HG03060 (cell line): ENCODE measurements around the gene MED10.
"Not testable (repeated sequence)": the region's sequence is repeated elsewhere in the genome, so short reads cannot be mapped to it uniquely, and the experiment has no call there.

Source experiments
- ATAC-seq: cut with Tn5 transposase; IDR thresholded peaks from one replicate; pipeline ENCODE4 v1.9.1; 2021; ENCODE audit warnings: low read depth, moderate number of reproducible peaks; ENCODE audit not compliant: unreplicated experiment

Gene MED10

DNA sequence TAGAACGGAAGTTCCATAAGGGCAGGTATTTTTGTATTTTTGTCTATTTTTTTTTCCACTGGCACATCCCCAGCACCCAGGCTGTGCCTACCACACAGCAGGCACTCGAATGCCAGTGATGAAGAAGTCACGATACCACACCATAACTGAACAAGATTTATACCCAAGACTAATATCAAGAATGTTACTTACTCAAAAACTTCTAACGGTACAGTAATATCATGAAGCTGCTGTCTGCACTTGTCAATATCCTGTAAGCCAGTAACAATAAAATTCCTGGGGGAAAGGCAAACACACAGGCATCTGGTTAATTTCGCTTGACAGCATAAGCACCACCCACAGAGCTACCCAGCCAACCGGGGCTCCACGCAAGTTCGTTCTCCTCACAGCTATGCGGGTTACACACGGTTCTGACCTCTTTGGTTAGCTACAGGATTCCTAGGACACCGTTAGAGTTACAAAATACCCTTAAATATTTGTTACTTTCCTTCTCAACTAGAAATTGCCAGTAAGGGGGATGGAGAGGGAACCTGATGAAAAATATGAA, 1.3 kb downstream of the MED10 start:
- ATAC-seq, result no peak

DNA sequence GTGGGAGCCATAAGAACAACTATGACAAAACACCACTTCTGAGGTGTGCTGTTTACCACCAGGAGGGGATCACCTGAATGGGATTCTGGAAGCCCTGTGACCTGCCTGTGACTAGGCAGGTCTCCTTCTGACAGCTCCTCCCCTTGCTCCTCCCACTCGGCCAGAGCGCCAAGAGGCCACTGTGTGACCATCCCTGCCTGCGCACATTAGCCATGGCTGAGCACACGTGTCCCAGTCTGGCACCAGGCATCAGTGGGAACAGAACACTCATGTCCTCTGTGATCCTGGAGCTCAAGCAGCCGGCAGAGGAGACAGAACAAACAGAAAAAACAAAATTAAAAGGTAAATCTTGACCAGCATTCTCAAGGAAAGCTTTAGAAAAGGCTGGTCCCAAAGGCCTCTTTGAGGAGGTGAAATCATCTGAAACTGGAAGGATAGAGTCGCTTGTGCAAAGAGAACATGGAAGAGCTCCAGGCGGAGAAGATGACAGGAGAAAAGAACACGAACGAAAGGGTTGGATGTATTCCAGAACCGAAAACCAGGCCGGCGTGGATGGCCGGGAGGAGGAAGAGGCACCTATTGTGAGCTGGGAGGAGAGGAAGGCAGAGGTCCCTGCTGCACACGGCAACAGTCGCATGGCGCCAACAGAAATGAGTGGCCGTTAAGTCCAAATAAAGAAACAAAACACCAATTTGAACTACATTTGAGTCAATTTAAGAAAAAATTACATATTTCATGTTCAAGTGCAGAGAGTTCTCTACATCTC, 5.1 kb downstream of the MED10 start:
- no peak for ATAC-seq

DNA sequence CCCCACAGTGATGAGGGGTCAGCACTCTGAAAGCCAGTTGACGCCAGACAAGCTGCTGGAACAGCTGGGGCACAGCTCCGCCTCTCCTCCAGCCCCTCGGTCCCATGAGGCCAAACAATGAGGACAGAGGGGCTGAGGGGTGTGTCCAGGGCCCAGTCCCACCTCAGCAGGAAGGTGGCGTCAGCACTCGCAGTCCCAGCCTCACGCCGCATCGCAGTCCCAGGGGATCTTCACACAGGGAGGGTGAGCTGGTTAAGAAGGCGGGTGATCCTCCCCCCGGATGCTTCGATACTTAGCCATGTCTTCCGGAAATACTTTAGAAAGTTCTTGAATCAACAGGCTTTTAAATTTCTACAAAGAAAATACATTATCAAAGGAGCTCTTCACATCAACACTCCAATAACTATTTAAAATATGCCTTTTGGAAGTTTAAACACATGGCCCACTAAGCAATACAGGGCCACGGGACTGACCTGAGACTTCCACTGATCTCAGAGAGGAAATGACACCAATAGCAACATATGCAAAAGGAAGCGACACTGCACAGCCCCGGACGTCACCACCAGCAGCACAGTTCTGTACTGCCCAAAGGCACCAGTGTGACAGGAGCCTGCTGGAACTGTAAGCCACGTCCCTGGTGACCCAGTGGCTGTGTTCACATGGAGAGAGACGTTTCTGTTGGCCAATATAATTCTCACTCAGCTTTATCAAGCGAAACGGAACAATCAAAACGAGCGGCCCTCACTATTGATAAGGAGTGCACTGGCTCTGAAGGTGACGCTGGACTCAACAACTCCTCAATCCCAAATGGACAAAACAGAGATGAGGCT, 5.9 kb downstream of the MED10 start:
- ATAC-seq, result no peak

- ATAC-seq, result no peak
Observed at GRCh38 chr5:6371079-6371810, 7.1 kb downstream of the MED10 start.

DNA sequence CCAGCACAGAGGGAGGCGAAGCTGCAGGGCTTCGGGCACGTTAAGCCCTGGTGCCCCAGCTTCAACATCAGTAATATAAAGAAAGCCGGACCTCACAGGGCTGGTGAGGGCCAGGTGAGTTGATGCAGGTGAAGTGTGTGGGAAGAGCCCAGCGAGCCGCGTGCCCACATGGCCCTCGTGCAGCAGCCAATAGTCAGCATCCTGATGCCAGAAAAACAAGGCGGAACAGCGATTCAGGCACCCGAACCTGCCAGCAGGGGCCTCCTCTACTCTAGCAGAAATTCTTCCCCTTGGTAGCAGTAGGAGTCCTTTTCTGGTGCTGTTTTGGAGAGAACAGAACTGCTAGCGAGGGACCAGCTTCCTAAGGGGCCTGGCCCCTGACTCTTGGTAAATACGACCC, 7.8 kb downstream of the MED10 start:
- ATAC-seq, result no peak

GRCh38 chr5:6365977-6366590, 12.3 kb downstream of the MED10 start:
- no peak for ATAC-seq

GRCh38 chr5:6365142-6365976, 13.0 kb downstream of the MED10 start:
- ATAC-seq, result no peak

DNA sequence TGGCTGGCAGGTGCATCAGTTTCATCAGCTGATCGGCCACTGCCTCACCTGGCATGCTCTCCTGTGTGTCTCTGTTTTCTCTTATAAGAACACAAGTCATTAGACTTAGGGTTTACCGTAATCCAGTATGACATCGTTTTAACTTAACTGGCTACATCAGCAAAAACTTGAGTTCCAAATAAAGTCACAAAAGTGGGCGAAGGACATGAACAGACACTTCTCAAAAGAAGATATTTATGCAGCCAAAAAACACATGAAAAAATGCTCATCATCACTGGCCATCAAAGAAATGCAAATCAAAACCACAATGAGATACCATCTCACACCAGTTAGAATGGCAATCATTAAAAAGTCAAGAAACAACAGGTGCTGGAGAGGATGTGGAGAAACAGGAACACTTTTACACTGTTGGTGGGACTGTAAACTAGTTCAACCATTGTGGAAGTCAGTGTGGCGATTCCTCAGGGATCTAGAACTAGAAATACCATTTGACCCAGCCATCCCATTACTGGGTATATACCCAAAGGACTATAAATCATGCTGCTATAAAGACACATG, 14.8 kb downstream of the MED10 start:
- not testable (repeated sequence) for ATAC-seq

DNA sequence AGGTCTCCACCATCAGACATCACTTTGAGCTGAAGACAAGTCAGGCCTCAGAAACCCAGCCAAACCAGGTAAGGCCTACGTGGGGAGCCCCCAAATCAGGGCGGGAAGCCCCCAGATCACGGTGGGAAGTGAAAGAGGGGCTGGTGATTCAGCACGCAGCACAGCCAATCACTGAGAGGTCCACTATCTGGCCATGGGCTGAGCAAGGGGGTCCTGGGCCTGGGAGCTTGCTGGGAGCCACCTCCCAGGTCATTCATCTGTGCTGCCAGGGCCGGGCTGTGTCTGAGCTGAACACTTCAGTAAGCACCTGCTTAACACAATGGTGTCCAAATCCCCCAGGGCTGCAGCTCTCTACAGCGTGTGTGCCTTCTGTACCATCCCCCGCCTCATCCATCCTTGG, 15.5 kb downstream of the MED10 start:
- no peak for ATAC-seq

DNA sequence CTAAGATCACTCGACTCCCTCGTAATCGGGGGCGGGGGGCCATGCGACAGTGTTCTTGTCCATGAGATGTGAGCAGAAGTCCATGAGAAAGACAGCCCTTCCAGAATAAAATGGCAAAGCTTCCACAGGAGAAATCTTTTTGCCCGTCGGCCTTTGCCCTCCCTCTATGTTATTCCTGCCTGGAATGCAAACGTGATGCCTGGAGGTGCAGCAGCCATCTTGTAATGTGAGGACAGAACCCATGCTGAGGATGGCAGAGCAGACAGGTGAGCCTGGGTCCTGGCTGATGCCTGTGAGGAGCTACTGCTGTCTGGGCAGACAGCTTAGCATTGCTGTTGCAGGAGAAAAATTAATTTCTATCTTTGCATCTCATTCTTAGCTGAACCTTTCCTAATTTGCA, 17.2 kb downstream of the MED10 start:
- no peak for ATAC-seq

GRCh38 chr5:6360323-6361072, 17.8 kb downstream of the MED10 start:
- ATAC-seq, result no peak

DNA sequence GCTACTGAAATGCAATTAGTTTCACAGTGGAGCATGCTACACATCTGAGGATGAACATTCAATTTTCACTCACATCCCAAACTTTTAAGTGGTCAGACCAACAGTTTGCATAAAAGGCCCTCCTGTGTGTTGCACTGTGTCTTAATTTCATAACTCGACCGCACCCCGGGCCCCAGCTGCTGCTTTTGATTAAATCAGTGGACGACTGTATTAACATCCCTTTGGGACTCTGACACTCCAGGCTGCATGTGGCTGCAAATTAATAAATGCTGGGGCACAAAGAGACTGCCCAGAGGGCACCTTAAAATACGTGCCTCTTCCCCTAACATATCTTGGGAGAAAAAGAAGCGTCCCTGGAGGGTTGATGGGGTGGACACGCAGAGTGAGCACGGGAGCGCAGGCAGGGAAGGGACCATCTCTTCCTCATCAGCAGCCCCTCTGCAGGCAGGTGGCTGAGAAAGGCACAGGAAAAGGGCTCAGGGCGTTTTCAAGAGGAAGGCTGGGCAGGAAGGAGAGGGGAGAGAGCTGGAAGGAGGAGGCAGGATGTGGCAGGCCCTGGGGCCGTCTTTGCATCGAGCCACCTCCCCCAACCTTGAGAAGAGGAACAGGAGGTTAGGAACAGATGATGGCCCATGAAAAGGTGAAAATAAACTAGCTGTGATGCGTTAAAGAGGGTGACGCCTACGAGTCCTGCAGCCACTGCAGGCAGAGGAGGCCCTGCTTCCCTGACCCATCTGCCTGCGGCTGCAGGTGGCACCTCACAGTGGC, 18.6 kb downstream of the MED10 start:
- no peak for ATAC-seq

DNA sequence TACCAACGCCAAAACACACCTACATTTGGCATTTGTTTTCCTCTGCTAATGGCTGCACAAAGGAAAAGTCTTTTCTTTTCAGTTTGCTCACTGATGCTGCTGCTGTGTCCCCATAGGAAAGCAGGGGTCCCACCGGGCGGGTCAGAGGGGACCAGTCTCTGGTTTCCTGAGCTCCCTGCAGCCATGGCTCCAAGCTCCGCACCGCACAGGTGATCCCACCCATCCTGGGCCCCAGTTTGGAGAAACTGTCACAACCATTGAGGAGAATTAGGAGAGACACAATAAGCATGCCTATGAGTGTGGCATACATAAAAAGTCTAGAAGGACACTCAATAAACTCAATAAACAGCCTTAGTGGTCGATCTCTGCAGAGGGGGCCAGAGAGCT, 19.9 kb downstream of the MED10 start:
- ATAC-seq, result no peak

- ATAC-seq, result not testable (repeated sequence)
Observed at GRCh38 chr5:6357817-6358433, 20.4 kb downstream of the MED10 start.

- no peak for ATAC-seq
Observed at GRCh38 chr5:6356578-6357164, 21.7 kb downstream of the MED10 start.

GRCh38 chr5:6355294-6355693, 23.1 kb downstream of the MED10 start:
- no peak for ATAC-seq

GRCh38 chr5:6354848-6355247, 23.5 kb downstream of the MED10 start:
- ATAC-seq, result no peak
